ENCODE results near the gene KRTAP1-4.
"Not testable (repeated sequence)": the region's sequence is repeated elsewhere in the genome, so short reads cannot be mapped to it uniquely, and the experiment has no call there.

The KRTAP1-4 gene

DNA sequence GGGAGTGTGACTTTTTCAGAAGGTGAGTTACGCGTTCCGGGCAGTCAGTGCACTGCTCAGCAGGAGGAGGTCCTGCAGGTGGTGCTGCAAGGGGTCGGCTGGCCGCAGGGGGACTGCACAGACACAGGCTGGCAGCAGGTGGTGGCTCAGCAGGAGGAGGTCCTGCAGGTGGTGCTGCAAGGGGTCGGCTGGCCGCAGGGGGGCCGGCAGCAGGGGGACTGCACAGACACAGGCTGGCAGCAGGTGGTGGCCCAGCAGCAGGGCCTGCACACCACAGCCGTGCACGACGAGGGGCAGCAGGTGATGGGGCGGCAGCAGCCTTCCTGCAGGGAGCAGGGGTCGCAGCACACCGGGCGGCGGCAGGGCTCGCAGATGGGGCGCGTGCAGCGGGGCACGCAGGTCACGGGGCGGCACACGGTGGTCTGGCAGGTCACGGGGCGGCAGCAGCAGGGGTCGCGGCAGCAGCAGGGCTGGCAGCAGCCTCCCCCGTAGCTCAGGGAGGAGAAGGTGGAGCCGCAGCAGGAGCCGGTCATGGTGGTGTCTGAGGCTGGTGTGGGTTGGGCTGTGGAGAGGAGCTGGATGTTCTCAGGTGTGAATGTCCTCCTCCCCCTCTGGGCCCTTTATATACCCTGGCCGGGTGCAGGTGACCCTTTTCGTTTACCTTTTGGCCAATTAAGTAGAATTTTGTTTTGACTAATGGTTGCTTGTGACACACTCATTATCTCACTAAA lies 16.9 kb upstream of the KRTAP1-4 start, which contains the start of gene KRTAP2-1:
TSS of gene KRTAP2-1 (minus strand) at position 582 of the 731 bp plus-strand sequence. CDS start at position 533, 49 bp downstream.
- not testable (repeated sequence) for DNase-seq

- no peak for DNase-seq
Observed at GRCh38 chr17:41042953-41043352, 13.0 kb upstream of the KRTAP1-4 start.

DNA sequence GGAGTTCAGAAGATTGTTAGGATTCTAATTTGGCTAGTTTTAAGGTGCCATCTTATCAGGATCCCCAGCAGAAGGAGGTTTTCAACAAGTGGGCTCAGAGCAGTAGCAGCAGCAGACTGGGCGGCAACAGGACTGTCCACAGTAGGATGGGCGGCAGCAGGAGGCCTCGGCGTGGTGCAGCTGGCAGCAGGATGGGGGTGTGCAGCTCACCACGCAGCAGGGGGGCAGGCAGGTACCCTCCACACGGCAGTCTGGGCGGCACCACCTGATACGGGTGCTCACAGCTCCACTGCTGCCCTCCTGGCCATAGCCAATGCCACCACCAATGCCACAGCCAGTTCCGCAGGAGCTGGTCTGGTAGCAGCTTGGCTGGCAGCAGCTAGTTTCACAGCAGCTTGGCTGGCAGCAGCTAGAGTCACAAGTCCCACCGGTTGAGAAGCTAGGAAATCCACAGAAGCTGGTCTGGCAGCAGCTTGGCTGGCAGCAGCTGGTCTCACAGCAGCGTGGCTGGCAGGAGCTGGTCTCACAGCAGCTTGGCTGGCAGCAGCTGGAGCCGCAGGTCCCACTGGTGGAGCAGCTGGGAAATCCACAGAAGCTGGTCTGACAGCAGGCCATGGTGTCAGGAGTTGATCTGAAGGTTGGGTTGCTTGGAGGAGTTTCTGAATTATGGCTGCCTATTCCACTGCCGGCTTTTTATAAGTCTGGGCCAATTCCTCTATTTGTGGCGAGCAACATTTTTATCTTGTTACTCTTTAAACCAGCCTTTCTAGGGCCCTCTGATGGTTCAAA lies 11.0 kb upstream of the KRTAP1-4 start, which contains the start of gene KRTAP1-1:
TSS of gene KRTAP1-1 (minus strand) at position 668 of the 789 bp plus-strand sequence. CDS start at position 615, 53 bp downstream.
- DNase-seq: not testable (repeated sequence)

DNA sequence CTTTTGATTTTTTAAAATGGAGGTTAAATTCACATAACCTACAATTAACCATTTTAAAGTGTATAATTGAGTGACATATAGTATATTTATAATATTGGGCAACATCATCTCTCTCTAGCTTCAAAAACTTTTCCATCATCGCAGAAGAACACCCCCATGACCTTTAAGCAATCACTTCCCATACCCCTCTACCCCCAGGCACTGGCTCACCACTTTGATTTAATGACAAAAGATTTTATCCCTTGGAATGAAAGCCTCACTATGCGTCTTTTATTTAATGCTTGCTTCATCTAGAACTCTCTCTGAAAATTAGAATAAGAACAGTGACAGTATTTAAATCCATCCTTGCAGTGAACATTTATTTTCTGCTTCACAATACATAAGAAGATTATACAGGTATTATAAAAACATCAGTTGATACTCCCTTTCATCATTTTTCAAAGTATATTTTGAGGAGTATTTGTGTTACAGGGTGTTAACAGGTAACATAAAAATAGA lies 7.9 kb upstream of the KRTAP1-4 start:
- no peak for DNase-seq

DNA sequence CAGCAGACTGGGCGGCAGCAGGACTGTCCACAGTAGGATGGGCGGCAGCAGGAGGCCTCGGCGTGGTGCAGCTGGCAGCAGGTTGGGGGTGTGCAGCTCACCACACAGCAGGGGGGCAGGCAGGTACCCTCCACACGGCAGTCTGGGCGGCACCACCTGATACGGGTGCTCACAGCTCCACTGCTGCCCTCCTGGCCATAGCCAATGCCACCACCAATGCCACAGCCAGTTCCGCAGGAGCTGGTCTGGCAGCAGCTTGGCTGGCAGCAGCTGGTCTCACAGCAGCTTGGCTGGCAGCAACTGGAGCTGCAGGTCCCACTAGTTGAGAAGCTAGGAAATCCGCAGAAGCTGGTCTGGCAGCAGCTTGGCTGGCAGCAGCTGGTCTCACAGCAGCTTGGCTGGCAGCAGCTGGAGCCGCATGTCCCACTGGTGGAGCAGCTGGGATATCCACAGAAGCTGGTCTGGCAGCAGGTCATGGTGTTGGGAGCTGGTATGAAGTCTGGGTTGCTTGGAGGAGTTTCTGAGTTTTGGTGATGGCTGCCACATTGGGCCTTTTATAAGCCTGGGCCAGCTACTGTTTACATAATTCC lies 4.4 kb upstream of the KRTAP1-4 start, which contains the start of gene KRTAP1-3:
TSS of gene KRTAP1-3 (minus strand) at position 529 of the 590 bp plus-strand sequence. CDS start at position 476, 53 bp downstream.
- not testable (repeated sequence) for DNase-seq

GRCh38 chr17:41026715-41027471 lies 3.1 kb downstream of the KRTAP1-4 start, which contains the start of gene KRTAP1-5:
TSS of gene KRTAP1-5 (minus strand) at chr17:41027208. CDS start at chr17:41027155, 53 bp downstream.
- no peak for DNase-seq

DNA sequence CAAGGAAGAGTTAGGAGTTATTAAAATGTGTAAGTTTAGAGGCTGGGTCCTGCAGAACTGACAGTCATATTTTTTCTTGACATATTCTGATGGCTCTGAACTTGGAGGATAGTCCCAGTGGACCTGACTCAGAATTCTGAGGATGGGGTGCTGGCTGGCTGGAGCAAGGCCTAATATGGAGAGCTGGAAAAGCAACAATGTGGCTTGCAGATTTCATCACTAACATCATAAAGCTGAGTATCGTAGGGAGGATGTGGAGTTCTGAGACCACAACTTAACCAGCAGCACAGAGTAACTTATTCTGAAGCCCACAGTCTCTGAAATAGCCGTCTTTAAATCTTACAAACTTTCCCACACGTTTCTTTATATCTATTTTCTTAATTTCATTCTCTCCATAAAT lies 5.3 kb downstream of the KRTAP1-4 start:
- DNase-seq: no peak

- DNase-seq: no peak
Observed at GRCh38 chr17:41020336-41020735, 9.7 kb downstream of the KRTAP1-4 start.

- DNase-seq: no peak
Observed at GRCh38 chr17:41019415-41019814, 10.6 kb downstream of the KRTAP1-4 start.

DNA sequence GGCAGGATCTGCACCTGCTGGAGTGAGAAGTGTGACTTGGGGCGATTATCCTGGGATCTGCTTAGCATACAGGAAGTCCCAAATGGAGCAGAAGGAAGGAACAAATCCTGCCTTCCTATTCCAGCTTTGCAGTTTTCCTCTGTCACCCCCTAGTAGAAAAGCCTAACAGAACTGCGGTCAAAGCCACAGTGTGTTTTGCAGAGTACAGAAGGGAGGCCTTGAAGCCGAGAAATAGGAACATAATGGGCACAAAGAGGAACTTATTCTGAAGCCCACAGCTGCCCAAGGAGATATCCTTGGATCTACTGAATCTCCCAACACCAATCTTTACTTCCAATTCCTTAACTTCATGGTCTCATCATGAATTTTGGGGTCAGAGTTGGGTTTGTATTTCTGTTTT lies 11.5 kb downstream of the KRTAP1-4 start:
- no peak for DNase-seq

DNA sequence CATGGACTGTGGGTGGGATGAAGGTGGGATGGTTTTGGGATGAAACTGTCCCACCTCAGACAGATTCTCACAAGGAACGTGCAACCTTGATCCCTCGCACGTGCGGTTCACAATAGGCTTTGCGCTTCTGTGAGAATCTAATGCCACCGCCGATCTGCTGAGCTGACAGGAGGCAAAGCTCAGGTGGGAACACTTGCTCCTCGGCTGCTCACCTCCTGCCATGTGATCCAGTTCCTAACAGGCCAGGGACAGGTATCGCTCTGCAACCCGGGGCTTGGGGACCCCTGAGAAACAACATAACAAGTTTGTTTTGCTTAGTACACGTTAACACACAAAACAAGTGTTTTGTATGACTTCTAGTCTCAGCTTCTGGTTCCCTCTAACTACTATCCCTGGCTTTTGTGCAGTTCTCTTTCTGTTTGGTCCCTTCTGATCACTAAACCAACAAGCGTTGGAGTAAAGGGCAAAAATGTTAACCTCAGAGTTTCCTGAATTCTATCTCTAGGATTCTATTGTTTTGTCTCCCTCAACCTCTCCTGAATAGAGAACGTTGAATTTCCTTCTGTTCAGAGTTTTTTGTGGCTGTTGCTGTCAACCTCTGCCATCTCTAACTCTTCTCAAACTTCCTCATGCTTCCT lies 13.3 kb downstream of the KRTAP1-4 start:
- no peak for DNase-seq

DNA sequence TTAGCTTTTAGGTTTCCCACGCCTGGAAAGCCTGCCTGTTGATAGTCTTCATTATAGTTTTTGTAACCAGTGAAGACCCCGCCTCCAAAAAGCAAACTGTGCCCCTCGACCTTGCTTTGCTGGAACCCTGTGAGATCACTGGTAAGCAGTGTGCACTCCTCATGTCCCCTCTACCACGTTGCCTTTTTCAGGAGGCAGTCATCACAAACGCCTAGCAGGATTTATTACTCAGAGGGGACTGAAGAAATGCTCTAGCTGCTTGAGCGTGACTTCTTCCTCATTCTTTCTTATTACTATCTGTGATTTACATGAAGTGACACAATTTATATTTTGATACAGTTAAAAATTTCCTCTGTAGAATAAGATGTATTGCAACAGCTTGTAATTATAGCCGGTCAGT lies 14.5 kb downstream of the KRTAP1-4 start:
- no peak for DNase-seq

DNA sequence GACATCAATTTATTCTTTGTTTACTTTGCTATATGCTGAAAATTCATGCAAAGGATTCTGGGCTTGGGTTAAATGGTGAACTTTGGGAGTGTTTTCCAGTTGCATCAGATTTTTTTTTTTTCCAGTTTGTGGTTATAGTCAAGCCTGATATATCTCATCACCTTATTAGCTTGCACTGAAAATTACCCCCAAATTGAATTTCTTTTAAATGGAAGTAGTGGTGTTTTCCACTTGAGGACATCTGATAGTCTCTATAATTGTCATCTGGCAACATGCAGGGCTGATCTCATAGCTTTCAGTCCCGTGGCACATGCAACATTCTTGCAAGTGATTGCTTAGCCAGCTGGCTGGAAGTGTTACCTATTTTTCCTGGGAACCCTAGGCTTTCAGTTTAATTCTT lies 16.4 kb downstream of the KRTAP1-4 start:
- no peak for DNase-seq

DNA sequence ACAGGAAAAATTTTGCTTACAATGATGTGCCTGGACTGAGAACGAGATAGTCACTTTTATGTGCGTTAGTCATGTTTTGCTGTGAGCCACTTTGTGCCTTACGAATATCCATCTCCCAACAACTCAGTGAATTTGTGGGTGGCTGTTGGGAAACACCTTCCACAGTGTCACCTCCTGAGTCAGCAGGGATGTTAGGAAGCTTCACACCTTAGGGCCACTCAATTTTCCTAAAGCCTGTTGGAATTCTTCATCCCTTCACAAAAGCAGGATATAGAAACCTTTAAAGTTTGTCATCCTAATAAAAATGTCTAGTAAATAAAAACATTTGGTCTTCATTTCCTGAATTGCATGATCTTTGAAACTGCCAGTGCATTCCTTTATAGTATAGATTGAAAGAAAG lies 16.8 kb downstream of the KRTAP1-4 start:
- no peak for DNase-seq

DNA sequence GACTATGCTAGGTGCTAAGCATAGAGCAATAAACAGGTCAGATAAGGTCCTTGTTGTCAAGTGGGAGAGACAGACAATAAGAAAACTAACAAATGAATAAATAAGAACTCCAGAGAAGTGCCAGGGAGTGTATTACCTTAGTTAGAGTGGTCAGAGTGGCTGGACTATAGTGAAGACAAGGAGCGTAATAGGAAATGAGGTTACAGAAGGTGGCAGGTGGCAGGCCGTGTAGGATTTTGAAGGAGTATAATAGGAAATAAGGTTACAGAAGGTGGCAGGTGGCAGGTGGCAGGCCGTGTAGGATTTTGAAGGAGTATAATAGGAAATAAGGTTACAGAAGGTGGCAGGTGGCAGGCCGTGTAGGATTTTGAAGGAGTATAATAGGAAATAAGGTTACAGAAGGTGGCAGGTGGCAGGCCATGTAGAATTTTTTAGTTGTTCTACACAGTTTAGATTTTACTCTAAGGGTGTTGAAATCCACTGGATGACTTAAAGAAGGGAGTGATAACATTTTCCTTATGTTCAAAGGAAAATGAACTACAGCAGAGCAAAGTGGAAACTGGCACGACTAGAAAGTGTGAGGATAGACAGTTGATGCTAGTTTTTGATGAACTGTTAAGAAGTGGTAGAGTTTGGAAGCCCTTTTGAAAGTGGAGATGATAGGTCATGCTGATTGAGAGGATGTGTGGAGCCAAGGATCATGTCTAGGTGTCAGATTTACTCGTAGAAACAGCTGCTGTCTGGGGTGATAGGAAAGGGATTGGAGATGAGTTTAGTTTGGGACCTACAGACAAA lies 17.5 kb downstream of the KRTAP1-4 start:
- DNase-seq: no peak

DNA sequence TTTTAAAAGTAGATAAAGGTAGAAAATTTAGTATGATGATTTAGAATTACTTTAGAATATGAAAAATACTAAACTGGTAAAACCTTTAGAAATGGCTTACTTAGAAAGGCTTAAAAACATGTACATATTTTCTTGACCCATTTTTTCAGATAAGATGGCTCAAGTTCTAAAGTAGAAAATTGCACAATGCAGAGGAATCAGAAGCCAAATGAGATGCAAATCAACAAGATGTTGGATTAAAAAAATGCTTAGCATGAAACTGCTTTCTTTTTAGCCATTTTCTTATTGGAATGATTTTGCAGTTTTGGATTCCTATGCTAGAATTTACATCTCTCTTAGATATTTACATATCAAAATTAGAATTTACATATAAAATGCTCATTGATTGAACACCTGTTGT lies 19.6 kb downstream of the KRTAP1-4 start:
- DNase-seq: no peak

GRCh38 chr17:41009936-41010335 lies 20.1 kb downstream of the KRTAP1-4 start:
- no peak for DNase-seq

DNA sequence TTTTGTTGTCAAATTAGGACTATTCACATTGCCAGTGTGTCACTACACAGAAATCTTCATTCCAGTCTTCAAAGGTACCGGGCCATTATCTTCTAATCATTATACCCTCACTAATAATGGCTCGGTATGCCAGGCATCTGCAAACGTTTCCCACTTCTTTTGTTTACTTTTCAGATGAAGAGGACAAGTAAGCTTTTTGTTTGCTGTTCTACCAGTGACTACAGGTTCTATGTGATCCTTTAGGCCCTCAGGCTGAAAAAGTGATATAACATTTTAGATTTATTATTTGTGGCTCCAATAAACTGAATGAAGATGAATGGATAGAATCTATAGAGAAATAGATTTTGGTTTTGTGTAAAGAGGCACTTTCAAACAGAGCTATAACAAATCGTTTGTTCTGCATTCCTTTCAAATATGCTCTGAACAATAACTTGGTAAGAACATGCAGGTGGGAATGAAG lies 20.7 kb downstream of the KRTAP1-4 start:
- DNase-seq: no peak

GRCh38 chr17:41008811-41009210 lies 21.2 kb downstream of the KRTAP1-4 start, which contains the start of gene KRTAP3-1:
TSS of gene KRTAP3-1 (minus strand) at chr17:41009128. CDS start at chr17:41009074, 54 bp downstream.
- DNase-seq: no peak

DNA sequence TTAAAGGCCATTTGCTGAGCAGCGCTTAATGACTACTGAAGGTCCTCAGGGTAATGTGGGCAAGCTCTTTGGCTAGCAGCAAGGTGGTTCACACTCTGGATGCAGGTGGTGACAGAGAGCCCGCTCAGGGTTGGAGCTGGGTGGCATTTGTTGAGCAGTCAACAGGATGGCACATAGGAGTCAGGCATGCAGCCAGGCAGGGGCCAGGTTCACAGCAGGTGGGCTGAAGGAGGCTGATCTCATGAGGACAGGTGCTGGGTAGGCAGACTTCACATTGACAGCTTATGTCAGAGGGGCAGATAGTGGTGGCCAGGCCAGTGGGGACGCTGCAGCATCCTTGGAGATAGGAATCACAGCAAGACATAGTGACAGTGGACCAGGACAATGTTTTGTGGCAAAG lies 25.6 kb downstream of the KRTAP1-4 start:
- DNase-seq: no peak

GRCh38 chr17:41003926-41004325 lies 26.1 kb downstream of the KRTAP1-4 start:
- DNase-seq: no peak
